ENCODE results near the gene OTOP3.

The OTOP3 gene

DNA sequence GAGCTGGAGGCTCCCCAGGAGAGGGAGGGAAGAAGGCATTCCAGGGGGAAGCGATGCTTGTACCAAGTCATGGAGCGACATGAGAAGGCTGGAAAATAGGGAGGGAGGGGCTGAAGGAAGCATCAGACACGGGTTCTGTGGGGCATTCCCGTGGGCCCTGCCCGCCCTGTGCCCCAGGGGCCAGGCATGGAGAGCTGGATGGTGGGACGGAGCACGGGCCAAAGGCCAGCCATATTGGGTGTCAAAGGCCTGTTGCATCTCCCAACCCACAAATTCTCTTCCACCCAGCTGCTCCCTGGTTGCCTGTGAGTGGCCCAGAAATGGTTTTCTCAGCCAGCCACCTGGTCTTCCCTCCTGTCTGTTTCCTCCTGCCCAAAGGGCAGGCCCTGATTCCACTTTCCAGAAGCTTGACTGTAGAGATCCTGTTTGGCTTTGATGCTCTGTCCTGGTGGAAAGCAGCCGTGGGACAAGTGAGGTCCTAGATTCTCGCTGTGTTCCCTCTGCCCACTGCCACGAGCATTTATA is 54.9 kb downstream of the OTOP3 start:
- DNase-seq, result no peak

DNA sequence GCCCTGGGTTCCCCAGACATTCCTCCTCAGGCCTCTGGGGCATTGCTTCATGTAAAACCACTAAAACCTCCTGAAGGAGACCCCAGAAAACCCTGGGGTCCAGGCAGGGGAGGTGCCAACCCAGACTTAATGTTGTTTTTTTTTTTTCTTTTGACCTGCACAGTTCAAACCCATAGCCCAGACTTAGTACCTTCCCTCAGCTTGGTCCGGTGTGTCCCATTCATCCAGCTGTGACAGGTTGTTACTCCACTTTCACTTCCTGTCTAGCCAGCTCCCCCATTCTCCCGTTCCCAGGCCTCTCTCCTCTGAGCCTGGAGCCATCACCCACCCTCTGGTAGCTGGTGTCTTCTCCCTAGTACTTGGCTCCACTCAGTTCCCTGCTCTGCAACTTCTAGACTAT is 56.5 kb downstream of the OTOP3 start:
- DNase-seq, result no peak

DNA sequence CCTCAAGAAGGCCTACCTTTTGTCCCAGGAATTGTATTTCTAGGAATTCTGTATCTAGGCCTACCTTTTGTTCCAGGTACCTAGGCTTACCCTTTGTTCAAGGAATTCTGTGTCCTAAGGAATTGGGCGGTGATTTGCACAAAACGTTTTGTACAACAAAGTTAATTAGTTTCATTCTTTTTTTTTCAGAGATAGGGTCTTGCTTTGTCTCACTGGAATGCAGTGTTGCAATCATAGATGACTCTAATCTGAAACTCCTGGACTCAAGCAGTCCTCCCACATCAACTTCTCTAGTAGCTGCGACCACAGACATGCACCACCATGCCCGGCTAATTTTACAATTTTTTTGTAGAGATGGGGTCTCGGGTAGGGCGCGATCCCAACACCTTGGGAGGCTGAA is 58.7 kb downstream of the OTOP3 start:
- no peak for DNase-seq

DNA sequence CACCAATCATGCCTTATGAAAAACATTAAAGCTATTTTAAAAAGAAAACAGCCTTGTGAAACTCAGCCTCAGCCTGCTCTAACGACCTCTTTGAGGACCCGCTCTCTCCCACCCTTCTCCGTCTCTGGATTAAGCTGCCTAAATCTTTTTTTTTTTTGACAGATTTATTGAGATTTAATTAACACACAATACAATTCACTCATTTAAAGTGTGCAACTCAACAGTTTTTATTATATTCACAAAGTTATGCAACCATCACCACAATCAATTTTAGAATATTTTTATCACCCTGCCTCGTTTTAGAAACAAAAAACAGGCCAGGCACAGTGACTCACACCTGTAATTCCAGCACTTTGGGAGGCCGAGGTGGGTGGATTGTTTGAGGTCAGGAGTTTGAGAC is 60.1 kb downstream of the OTOP3 start:
- no peak for DNase-seq

- no peak for DNase-seq
These were observed 63.1 kb downstream of the OTOP3 start for GRCh38 chr17:74998783-74999182.

DNA sequence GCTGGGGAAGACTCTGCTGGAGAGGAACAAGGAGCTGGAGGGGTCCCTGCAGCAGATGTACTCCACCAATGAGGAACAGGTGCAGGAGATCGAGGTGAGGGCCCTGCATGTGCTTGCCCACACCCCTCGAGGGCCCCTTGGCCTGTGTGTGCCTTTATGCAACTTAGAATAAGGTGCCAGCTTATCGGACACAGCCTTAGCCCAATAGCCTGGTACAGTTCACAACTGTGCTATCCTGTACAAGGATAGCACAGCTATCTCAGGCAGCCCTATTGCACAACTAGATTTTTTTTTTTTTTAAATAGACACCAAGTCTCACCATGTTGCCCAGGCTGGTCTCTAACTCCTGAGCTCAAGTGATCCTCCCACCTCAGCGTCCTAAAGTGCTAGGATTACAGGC is 63.8 kb downstream of the OTOP3 start:
- no peak for DNase-seq

All from stimulated activated CD4-positive, alpha-beta T cell treated with anti-CD3 and anti-CD28 coated beads, Interleukin-2, amount 100 ng/mL, for 48 hours (primary cell).